Measurements from ENCODE around the gene ZBED3. TPM values are rescaled to one million over a fixed set of nuclear protein-coding genes. Genes with fewer than 3 reads are reported as not detected.

Gene ZBED3
- total RNA-seq, 3 donors from 2014 or later: 4.8 to 46.7 (median 5.9) TPM

DNA sequence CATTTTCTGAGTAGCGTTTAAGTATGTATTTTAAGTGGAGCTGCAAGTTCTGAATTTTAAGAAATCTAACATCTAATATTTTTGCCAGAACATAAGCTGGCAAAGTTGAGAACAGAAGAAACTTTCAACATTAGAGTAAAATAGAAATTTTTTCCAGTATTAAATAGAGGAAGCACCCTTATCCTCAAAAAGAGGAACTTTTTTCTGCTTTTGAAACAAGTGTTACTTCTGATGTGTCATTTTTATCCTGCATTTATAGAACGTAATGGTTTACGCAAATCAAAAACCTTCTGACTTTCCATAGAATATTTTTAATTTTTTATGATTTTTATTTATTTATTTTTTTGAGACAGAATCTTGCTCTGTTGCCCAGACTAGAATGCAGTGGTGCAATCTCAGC is 21.8 kb downstream of the ZBED3 start:
- TF ChIP-seq, protein P1, sequence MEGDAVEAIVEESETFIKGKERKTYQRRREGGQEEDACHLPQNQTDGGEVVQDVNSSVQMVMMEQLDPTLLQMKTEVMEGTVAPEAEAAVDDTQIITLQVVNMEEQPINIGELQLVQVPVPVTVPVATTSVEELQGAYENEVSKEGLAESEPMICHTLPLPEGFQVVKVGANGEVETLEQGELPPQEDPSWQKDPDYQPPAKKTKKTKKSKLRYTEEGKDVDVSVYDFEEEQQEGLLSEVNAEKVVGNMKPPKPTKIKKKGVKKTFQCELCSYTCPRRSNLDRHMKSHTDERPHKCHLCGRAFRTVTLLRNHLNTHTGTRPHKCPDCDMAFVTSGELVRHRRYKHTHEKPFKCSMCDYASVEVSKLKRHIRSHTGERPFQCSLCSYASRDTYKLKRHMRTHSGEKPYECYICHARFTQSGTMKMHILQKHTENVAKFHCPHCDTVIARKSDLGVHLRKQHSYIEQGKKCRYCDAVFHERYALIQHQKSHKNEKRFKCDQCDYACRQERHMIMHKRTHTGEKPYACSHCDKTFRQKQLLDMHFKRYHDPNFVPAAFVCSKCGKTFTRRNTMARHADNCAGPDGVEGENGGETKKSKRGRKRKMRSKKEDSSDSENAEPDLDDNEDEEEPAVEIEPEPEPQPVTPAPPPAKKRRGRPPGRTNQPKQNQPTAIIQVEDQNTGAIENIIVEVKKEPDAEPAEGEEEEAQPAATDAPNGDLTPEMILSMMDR (IDR thresholded peaks at IDR 0.05): no peak
- TF ChIP-seq POLR2AphosphoS5 (IDR thresholded peaks at IDR 0.05) (no peak), POLR2A (IDR thresholded peaks at IDR 0.05) (no peak)
- intact Hi-C loops (cut with DNase I; ENCODE audit: low total_unique reads): no loop called here

GRCh38 chr5:77064040-77064439 is 23.0 kb downstream of the ZBED3 start:
- no peak overlapping the region for H3K4me3 ChIP-seq
- H3K36me3 ChIP-seq: peaks cover 8% of the 10 kb centered on the region
- intact Hi-C loops (cut with DNase I; ENCODE audit: low total_unique reads): no loop called here

More for the DNA sequence above, 21.8 kb downstream of the ZBED3 start:
- no peak overlapping the region for H3K27ac ChIP-seq
- no peaks in the 10 kb centered on the region for H3K4me1 ChIP-seq
- no peak overlapping the region for H3K4me3 ChIP-seq
- no peaks in the 10 kb centered on the region for H3K9me3 ChIP-seq
- H3K36me3 ChIP-seq: peaks cover 8% of the 10 kb centered on the region
- no peaks in the 10 kb centered on the region for H3K27me3 ChIP-seq
- DNase-seq (ENCODE audit: low spot score in 2 of 2): no peak

GRCh38 chr5:77046416-77047073 is 40.5 kb downstream of the ZBED3 start:
- H3K36me3 ChIP-seq: no peaks in the 10 kb centered on the region
- DNase-seq (ENCODE audit: low spot score in 2 of 2): no peak
- no peaks in the 10 kb centered on the region for H3K9me3 ChIP-seq
- H3K27ac ChIP-seq: no peak overlapping the region
- no peaks in the 10 kb centered on the region for H3K4me1 ChIP-seq
- H3K4me3 ChIP-seq: no peak overlapping the region
- no peaks in the 10 kb centered on the region for H3K27me3 ChIP-seq
- TF ChIP-seq, protein P1 (IDR thresholded peaks at IDR 0.05): no peak
- TF ChIP-seq POLR2A (IDR thresholded peaks at IDR 0.05): no peak
- no peak for TF ChIP-seq POLR2AphosphoS5 (IDR thresholded peaks at IDR 0.05)
- intact Hi-C loops (cut with DNase I; ENCODE audit: low total_unique reads): loop anchor here (5.0 kb wide), 1 partner anchor 739 kb away; no protein-coding TSS in a partner anchor

More at GRCh38 chr5:77064040-77064439, 23.0 kb downstream of the ZBED3 start:
- no peak for DNase-seq (ENCODE audit: low spot score in 2 of 2)
- Histone ChIP-seq H3K27ac (no peak overlapping the region), H3K27me3 (no peaks in the 10 kb centered on the region), H3K4me1 (no peaks in the 10 kb centered on the region), H3K9me3 (no peaks in the 10 kb centered on the region)
- TF ChIP-seq POLR2AphosphoS5 (IDR thresholded peaks at IDR 0.05) (no peak), POLR2A (IDR thresholded peaks at IDR 0.05) (no peak)
- TF ChIP-seq, protein P1 (IDR thresholded peaks at IDR 0.05): no peak

GRCh38 chr5:77035950-77036349 is 51.1 kb downstream of the ZBED3 start:
- intact Hi-C loops (cut with DNase I; ENCODE audit: low total_unique reads): no loop called here
- no peak for DNase-seq (ENCODE audit: low spot score in 2 of 2)
- Histone ChIP-seq H3K9me3 (no peaks in the 10 kb centered on the region), H3K27me3 (no peaks in the 10 kb centered on the region), H3K36me3 (no peaks in the 10 kb centered on the region), H3K27ac (no peak overlapping the region), H3K4me3 (no peak overlapping the region), H3K4me1 (no peaks in the 10 kb centered on the region)
- TF ChIP-seq POLR2A (IDR thresholded peaks at IDR 0.05) (no peak), POLR2AphosphoS5 (IDR thresholded peaks at IDR 0.05) (no peak)
- TF ChIP-seq, protein P1 (IDR thresholded peaks at IDR 0.05): no peak

- no peak for TF ChIP-seq POLR2A (IDR thresholded peaks at IDR 0.05)
- TF ChIP-seq POLR2AphosphoS5 (IDR thresholded peaks at IDR 0.05): no peak
- TF ChIP-seq, protein P1 (IDR thresholded peaks at IDR 0.05): no peak
- intact Hi-C loops (cut with DNase I; ENCODE audit: low total_unique reads): no loop called here
- Histone ChIP-seq H3K36me3 (no peaks in the 10 kb centered on the region), H3K4me1 (no peaks in the 10 kb centered on the region), H3K27ac (no peak overlapping the region), H3K9me3 (no peaks in the 10 kb centered on the region), H3K4me3 (no peak overlapping the region), H3K27me3 (no peaks in the 10 kb centered on the region)
- no peak for DNase-seq (ENCODE audit: low spot score in 2 of 2)
Observed at GRCh38 chr5:77033338-77033737, 53.7 kb downstream of the ZBED3 start.
